GM11168 (cell line): ENCODE data around the gene HPSE.

Experiments
- in situ Hi-C: fragments of 300-500 bp; cut with MboI; formaldehyde crosslinking; loops from one replicate; pipeline ENCODE4 v1.12.0; 2022; ENCODE audit warnings: low sequenced_read_pairs; ENCODE audit not compliant: unreplicated experiment

Gene HPSE

GRCh38 chr4:83255584-83255983 lies 79.1 kb downstream of the HPSE start:
- in situ Hi-C loops, result loop anchor here (5.0 kb wide), 1 partner anchor 168 kb away; no protein-coding TSS in a partner anchor

- in situ Hi-C loops, result no loop called here
Measured at GRCh38 chr4:83252782-83253405, 81.8 kb downstream of the HPSE start.

GRCh38 chr4:83251447-83251830 lies 83.2 kb downstream of the HPSE start:
- in situ Hi-C loops, result no loop called here

GRCh38 chr4:83250687-83251446 lies 83.8 kb downstream of the HPSE start:
- in situ Hi-C loops, result no loop called here

- in situ Hi-C loops, result no loop called here
Measured at GRCh38 chr4:83248486-83248885, 86.2 kb downstream of the HPSE start.

- in situ Hi-C loops, result no loop called here
Measured at GRCh38 chr4:83247415-83248357, 87.0 kb downstream of the HPSE start.
